Keratinocyte (primary cell): ENCODE results near the gene ARFIP1. TPM values are rescaled to one million over a fixed set of nuclear protein-coding genes. Genes with fewer than 3 reads are reported as not detected.
"Not testable (repeated sequence)": the region's sequence is repeated elsewhere in the genome, so short reads cannot be mapped to it uniquely, and the experiment has no call there.

Experiments
- DNase-seq: peaks from one replicate; pipeline ENCODE4 v3.0.0-alpha.2; 2011; ENCODE audit warnings: low read depth, missing footprints, low spot score
- FAIRE-seq: peaks from 2 replicates; lab custom pipeline; 2011; peaks lifted over from hg19 to GRCh38; lab: Jason Lieb, UNC
- H2AFZ ChIP-seq: 2 replicates; pipeline ENCODE4 v1.6.0; 2012; ENCODE audit warnings: low read length, control low read depth, inconsistent platforms; ENCODE audit not compliant: control insufficient read depth
- H3K27ac ChIP-seq: 2 replicates; pipeline ENCODE4 v1.5.1; 2011; ENCODE audit warnings: low read length; ENCODE audit not compliant: control insufficient read depth, insufficient read depth
- H3K27me3 ChIP-seq: 3 replicates; pipeline ENCODE4 v1.6.0; 2011; ENCODE audit warnings: low read length; ENCODE audit not compliant: control insufficient read depth, insufficient read depth; ENCODE audit errors: extremely low read depth
- H3K36me3 ChIP-seq, 2 experiments: 2 replicates in 1 of 2; 3 replicates in 1 of 2; pipeline ENCODE4 v1.5.1; 2011; ENCODE audit warnings: low read length in 2 of 2, mild to moderate bottlenecking in 1 of 2; ENCODE audit not compliant: control insufficient read depth in 2 of 2, insufficient read depth in 2 of 2; ENCODE audit errors: extremely low read depth in 1 of 2
- H3K4me1 ChIP-seq: 3 replicates; pipeline ENCODE4 v1.5.1; 2011; ENCODE audit warnings: low read length; ENCODE audit not compliant: control insufficient read depth, insufficient read depth; ENCODE audit errors: extremely low read depth
- H3K4me2 ChIP-seq: 3 replicates; pipeline ENCODE4 v1.6.0; 2011; ENCODE audit warnings: low read depth, low read length; ENCODE audit not compliant: control insufficient read depth, insufficient read depth; ENCODE audit errors: extremely low read depth
- H3K4me3 ChIP-seq, 3 experiments: fragments of 200-600 bp in 1 of 3; sonication (generic) in 1 of 3; 2 replicates in 2 of 3; 3 replicates in 1 of 3; pipeline ENCODE4 v1.5.1; 2011 to 2016; ENCODE audit warnings: low read length in 3 of 3, mild to moderate bottlenecking in 3 of 3, control low read depth in 2 of 3, inconsistent platforms in 1 of 3, low read depth in 1 of 3, mixed read lengths in 1 of 3, mixed run types in 1 of 3, moderate library complexity in 1 of 3; ENCODE audit not compliant: control insufficient read depth in 2 of 3, insufficient read depth in 2 of 3; ENCODE audit errors: extremely low read depth in 1 of 3
- H3K79me2 ChIP-seq: 2 replicates; pipeline ENCODE4 v1.6.0; 2012; ENCODE audit warnings: low read length; ENCODE audit not compliant: control insufficient read depth, insufficient read depth
- H3K9ac ChIP-seq: 3 replicates; pipeline ENCODE4 v1.6.0; 2011; ENCODE audit warnings: low read length; ENCODE audit not compliant: control insufficient read depth, insufficient read depth; ENCODE audit errors: extremely low read depth
- H3K9me1 ChIP-seq: 3 replicates; pipeline ENCODE4 v1.6.0; 2011; ENCODE audit warnings: low read length; ENCODE audit not compliant: control insufficient read depth, insufficient read depth; ENCODE audit errors: extremely low read depth
- H3K9me3 ChIP-seq: 2 replicates; pipeline ENCODE4 v1.5.1; 2012; ENCODE audit warnings: low read depth, low read length; ENCODE audit not compliant: control insufficient read depth
- H4K20me1 ChIP-seq: 3 replicates; pipeline ENCODE4 v1.6.0; 2011; ENCODE audit warnings: low read length; ENCODE audit not compliant: control insufficient read depth, insufficient read depth; ENCODE audit errors: extremely low read depth
- EZH2 ChIP-seq: IDR thresholded peaks from one replicate; pipeline ENCODE4 v1.6.1; 2012; ENCODE audit warnings: inconsistent platforms, mild to moderate bottlenecking, low read length, moderate library complexity
- dilution Hi-C: fragments of 300-500 bp; cut with MboI; formaldehyde crosslinking; loops from one replicate; pipeline ENCODE4 v1.7.0; 2020; ENCODE audit warnings: low sequenced_read_pairs; ENCODE audit not compliant: extremely low pct_ligation_motif_present
- polyA plus RNA-seq, 5 experiments: library from polyadenylated mRNA; depleted of rRNA in 3 of 5; stranded (reverse) in 3 of 5; stranded (forward) in 1 of 5; unstranded in 1 of 5; fragments of >200 nt; gene quantifications; 1 replicate in 1 of 5; 2 replicates in 3 of 5; 3 replicates in 1 of 5; pipeline versions ENCODE4 v1.2.1 to v1.2.3, GENCODE V29; 2011 to 2012; ENCODE audit warnings: missing spikeins in 2 of 5, low read depth in 1 of 5, low replicate concordance in 1 of 5
- TF ChIP-seq, protein P1 (sequence below), 3 experiments: IDR thresholded peaks in 1 of 3; conservative IDR thresholded peaks in 1 of 3; optimal IDR thresholded peaks in 1 of 3; 2 replicates in 2 of 3; 3 replicates in 1 of 3; pipeline versions ENCODE3 to v1.5.1; 2011; ENCODE audit warnings: low read length in 3 of 3, mild to moderate bottlenecking in 3 of 3, moderate library complexity in 2 of 3, control low read depth in 1 of 3, inconsistent platforms in 1 of 3; ENCODE audit not compliant: insufficient read depth in 2 of 3; ENCODE audit errors: extremely low read depth in 1 of 3

ARFIP1 gene
- polyA plus RNA-seq, 1 donor (not counting 4 experiments of a cell fraction or from before 2014, with no cell fraction given) = 44.4 TPM

GRCh38 chr4:152748619-152749018 is 31.1 kb upstream of the ARFIP1 start:
- no peaks in the 10 kb centered on the region for H3K9me3 ChIP-seq
- no peak overlapping the region for H3K27ac ChIP-seq
- no peak overlapping the region for H2AFZ ChIP-seq
- FAIRE-seq (no peak), DNase-seq (no peak)
- H3K4me3 ChIP-seq = no peak overlapping the region
- dilution Hi-C loops = no loop called here
- no peaks in the 10 kb centered on the region for H4K20me1 ChIP-seq
- H3K4me1 ChIP-seq = peaks cover 9% of the 10 kb centered on the region
- H3K9ac ChIP-seq = no peak overlapping the region
- H3K36me3 ChIP-seq = no peaks in the 10 kb centered on the region
- H3K27me3 ChIP-seq = peaks cover 5% of the 10 kb centered on the region
- H3K4me2 ChIP-seq = no peak overlapping the region
- TF ChIP-seq, protein P1, sequence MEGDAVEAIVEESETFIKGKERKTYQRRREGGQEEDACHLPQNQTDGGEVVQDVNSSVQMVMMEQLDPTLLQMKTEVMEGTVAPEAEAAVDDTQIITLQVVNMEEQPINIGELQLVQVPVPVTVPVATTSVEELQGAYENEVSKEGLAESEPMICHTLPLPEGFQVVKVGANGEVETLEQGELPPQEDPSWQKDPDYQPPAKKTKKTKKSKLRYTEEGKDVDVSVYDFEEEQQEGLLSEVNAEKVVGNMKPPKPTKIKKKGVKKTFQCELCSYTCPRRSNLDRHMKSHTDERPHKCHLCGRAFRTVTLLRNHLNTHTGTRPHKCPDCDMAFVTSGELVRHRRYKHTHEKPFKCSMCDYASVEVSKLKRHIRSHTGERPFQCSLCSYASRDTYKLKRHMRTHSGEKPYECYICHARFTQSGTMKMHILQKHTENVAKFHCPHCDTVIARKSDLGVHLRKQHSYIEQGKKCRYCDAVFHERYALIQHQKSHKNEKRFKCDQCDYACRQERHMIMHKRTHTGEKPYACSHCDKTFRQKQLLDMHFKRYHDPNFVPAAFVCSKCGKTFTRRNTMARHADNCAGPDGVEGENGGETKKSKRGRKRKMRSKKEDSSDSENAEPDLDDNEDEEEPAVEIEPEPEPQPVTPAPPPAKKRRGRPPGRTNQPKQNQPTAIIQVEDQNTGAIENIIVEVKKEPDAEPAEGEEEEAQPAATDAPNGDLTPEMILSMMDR (optimal IDR thresholded peaks at IDR 0.05 in 1 of 3, IDR thresholded peaks at IDR 0.05 in 1 of 3, conservative IDR thresholded peaks at IDR 0.05 in 1 of 3; ENCODE audit: extremely low read depth in 1 of 3, insufficient read depth in 2 of 3, low read length in 3 of 3) = no peak
- no peak for TF ChIP-seq EZH2
- H3K79me2 ChIP-seq = no peaks in the 10 kb centered on the region
- H3K9me1 ChIP-seq = no peaks in the 10 kb centered on the region

DNA sequence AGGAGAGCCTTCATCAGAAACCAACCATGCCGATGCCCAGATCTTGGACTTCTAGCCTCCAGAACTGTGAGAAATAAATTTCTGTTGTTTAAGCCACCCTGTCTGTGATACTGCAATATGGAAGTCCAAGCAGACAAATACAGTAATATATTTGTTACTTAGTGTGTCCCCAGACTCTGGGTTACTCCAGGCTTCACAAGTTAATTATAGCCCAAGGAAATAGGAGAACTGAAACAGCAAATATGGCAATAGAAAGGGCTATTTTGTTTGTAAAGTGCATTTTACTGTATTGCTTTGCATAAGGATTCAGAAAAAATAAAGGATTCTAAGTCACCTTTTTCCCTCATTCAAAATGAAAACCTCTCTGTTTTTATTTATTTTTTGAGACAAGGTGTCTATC is 16.0 kb upstream of the ARFIP1 start:
- FAIRE-seq = no peak
- Histone ChIP-seq H3K36me3 (no peaks in the 10 kb centered on the region), H3K9me3 (no peaks in the 10 kb centered on the region), H3K9me1 (no peaks in the 10 kb centered on the region), H3K27me3 (no peaks in the 10 kb centered on the region), H3K4me1 (no peaks in the 10 kb centered on the region), H4K20me1 (no peaks in the 10 kb centered on the region), H3K9ac (no peak overlapping the region), H3K4me3 (no peak overlapping the region), H3K79me2 (no peaks in the 10 kb centered on the region), H2AFZ (no peak overlapping the region), H3K27ac (no peak overlapping the region), H3K4me2 (no peak overlapping the region)
- no peak for DNase-seq
- TF ChIP-seq, protein P1 (optimal IDR thresholded peaks at IDR 0.05 in 1 of 3, IDR thresholded peaks at IDR 0.05 in 1 of 3, conservative IDR thresholded peaks at IDR 0.05 in 1 of 3; ENCODE audit: extremely low read depth in 1 of 3, insufficient read depth in 2 of 3, low read length in 3 of 3) = no peak
- no peak for TF ChIP-seq EZH2
- dilution Hi-C loops = no loop called here

DNA sequence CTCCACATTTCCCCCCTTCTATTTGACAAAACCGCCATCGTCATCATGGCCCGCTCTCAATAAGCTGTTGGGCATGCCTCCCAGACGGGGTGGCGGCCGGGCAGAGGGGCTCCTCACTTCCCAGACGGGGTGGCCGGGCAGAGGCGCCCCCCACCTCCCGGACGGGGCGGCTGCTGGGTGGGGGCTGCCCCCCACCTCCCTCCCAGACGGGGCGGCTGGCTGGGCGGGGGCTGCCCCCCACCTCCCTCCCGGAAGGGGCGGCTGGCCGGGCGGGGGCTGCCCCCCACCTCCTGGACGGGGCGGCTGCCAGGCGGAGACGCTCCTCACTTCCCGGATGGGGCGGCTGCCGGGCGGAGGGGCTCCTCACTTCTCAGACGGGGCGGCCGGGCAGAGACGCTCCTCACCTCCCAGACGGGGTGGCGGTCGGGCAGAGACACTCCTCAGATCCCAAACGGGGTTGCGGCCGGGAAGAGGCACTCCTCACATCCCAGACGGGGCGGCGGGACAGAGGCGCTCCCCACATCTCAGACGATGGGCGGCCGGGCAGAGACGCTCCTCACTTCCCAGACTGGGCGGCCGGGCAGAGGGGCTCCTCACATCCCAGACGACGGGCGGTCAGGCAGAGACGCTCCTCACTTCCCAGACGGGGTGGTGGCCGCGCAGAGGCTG is 14.6 kb upstream of the ARFIP1 start:
- H3K9me3 ChIP-seq, H3K4me1 ChIP-seq, H3K9ac ChIP-seq, H2AFZ ChIP-seq, H3K9me1 ChIP-seq, H3K27ac ChIP-seq, H3K36me3 ChIP-seq, dilution Hi-C loops, H3K79me2 ChIP-seq, H4K20me1 ChIP-seq, H3K27me3 ChIP-seq, FAIRE-seq, DNase-seq, H3K4me3 ChIP-seq, H3K4me2 ChIP-seq: not testable (repeated sequence)
